ENCODE results near the gene TOE1. TPM values are rescaled to one million over a fixed set of nuclear protein-coding genes. Genes with fewer than 3 reads are reported as not detected.
A peak's percentile ranks its signal among the peaks of the same experiment; 100 is the strongest.
"Not testable (repeated sequence)": the region's sequence is repeated elsewhere in the genome, so short reads cannot be mapped to it uniquely, and the experiment has no call there.

Gene TOE1
- total and polyA plus RNA-seq, 9 of the 15 experiments (the other 6 are each of a cell fraction or from before 2014, with no cell fraction given): 32.1 to 85.7 (median 38.0) TPM

GRCh38 chr1:45291002-45291401 is 49.0 kb upstream of the TOE1 start:
- POLR2A ChIA-PET: interaction anchor here (1.1 to 1.6 kb wide), 6 partner anchors 9 to 569 kb away, joined by 3 to 8 read pairs (median 4); partner anchors contain the start of gene UROD
- H3K79me2 ChIP-seq (ENCODE audit: control insufficient read depth, insufficient read depth, low read length); H3K36me3 ChIP-seq (ENCODE audit: control insufficient read depth, insufficient read depth, low read length); H3K4me1 ChIP-seq (replicated peaks in 1 of 2; ENCODE audit: control insufficient read depth in 2 of 2, insufficient read depth in 2 of 2, low read length in 2 of 2); DNase-seq (ENCODE audit: extremely low read depth in 1 of 4, low spot score in 3 of 4); CTCF ChIA-PET (ENCODE audit: low intra/inter-chr PET ratio); H3K9me1 ChIP-seq (ENCODE audit: control insufficient read depth, insufficient read depth, low read length); FAIRE-seq; BruUV-seq (replicated peaks); H3K27ac ChIP-seq (ENCODE audit: extremely low read depth, low read depth, low read length); H3K9me3 ChIP-seq (replicated peaks; ENCODE audit: control insufficient read depth, insufficient read depth, low read depth, low read length); H3K4me2 ChIP-seq (ENCODE audit: insufficient read depth, low read length); H3K27me3 ChIP-seq (ENCODE audit: control insufficient read depth in 2 of 2, insufficient read depth in 2 of 2, low read length in 2 of 2); in situ Hi-C loops (cut with MboI); H4K20me1 ChIP-seq (replicated peaks; ENCODE audit: control insufficient read depth, insufficient read depth, low read length); ATAC-seq; H3K4me3 ChIP-seq; H3K9ac ChIP-seq (ENCODE audit: insufficient read depth in 1 of 2, low read depth in 2 of 2, low read length in 2 of 2); TF ChIP-seq PBX2 (CRISPR knock-in tag; IDR thresholded peaks at IDR 0.05; ENCODE audit: low read depth): not testable (repeated sequence)
- TF ChIP-seq FOXK2 (conservative IDR thresholded peaks at IDR 0.05 in 1 of 2, IDR thresholded peaks at IDR 0.05 in 1 of 2; ENCODE audit: low read depth in 2 of 2) (peak in 1 of 2 experiments; percentile 32; a peak in 1 of 4 replicates), ZNF384 (IDR thresholded peaks at IDR 0.05; ENCODE audit: low read depth, low read length) (peak; percentile 54), C11orf30 (IDR thresholded peaks at IDR 0.05; ENCODE audit: low read depth) (peak; percentile 60; the same call in 1 of the 2 replicates), PBX2 (tag; conservative IDR thresholded peaks at IDR 0.05; ENCODE audit: low read depth) (peak; percentile 34; the same call in 1 of the 2 replicates), MAFG (tag; conservative IDR thresholded peaks at IDR 0.05) (peak; percentile 62), ZNF316 (IDR thresholded peaks at IDR 0.05) (peak; percentile 69)
- WGBS (ENCODE audit: insufficient coverage, low coverage, missing lambda C conversion rate): 52% methylated on average over 6 of the region's 6 CpGs
- H2AFZ ChIP-seq (ENCODE audit: low read depth, low read length): peak overlapping the region; percentile 22; the same call in 1 of the 2 replicates
- intact Hi-C loops (cut with micrococcal nuclease): loop anchor here (5.0 kb wide), 1 partner anchor 79 kb away; no protein-coding TSS in a partner anchor

Data from K562 (cell line).